ENCODE results near the gene EEPD1.

GRCh38 chr7:36147361-36147760 is 5.7 kb upstream of the EEPD1 start:
- no peak for TF ChIP-seq YY1 (IDR thresholded peaks at IDR 0.05; ENCODE audit: insufficient read depth, insufficient read length)
- TF ChIP-seq ZNF274 (IDR thresholded peaks at IDR 0.05; ENCODE audit: low read depth, low read length): no peak
- TF ChIP-seq SUZ12 (IDR thresholded peaks at IDR 0.05; ENCODE audit: extremely low read depth, insufficient read depth, insufficient read length): no peak
